T-helper 1 cell treated with Interleukin-12 subunit alpha and Interleukin-12 subunit beta and Interleukin-4 antibody, amounts not matched to agents 30 μg/mL and 1 μg/mL, for 36 hours (primary cell): Measurements from ENCODE around the gene E2F1.
"Not testable (repeated sequence)": the region's sequence is repeated elsewhere in the genome, so short reads cannot be mapped to it uniquely, and the experiment has no call there.

ENCODE experiments used
- H3K27ac Mint-ChIP-seq: one replicate; pipeline ENCODE4 v1.8.0; 2021; ENCODE audit warnings: mild to moderate bottlenecking, mixed read lengths
- H3K27me3 Mint-ChIP-seq: one replicate; pipeline ENCODE4 v1.8.0; 2021; ENCODE audit warnings: low read depth, mixed read lengths
- H3K36me3 Mint-ChIP-seq: one replicate; pipeline ENCODE4 v1.8.0; 2021; ENCODE audit warnings: low read depth, mixed read lengths
- H3K4me1 Mint-ChIP-seq: one replicate; pipeline ENCODE4 v1.8.0; 2021; ENCODE audit warnings: low read depth, mixed read lengths
- H3K4me3 Mint-ChIP-seq: one replicate; pipeline ENCODE4 v1.8.0; 2021; ENCODE audit warnings: mild to moderate bottlenecking, moderate library complexity, mixed read lengths
- H3K9me3 Mint-ChIP-seq: one replicate; pipeline ENCODE4 v1.8.0; 2021; ENCODE audit warnings: mixed read lengths

The E2F1 gene

DNA sequence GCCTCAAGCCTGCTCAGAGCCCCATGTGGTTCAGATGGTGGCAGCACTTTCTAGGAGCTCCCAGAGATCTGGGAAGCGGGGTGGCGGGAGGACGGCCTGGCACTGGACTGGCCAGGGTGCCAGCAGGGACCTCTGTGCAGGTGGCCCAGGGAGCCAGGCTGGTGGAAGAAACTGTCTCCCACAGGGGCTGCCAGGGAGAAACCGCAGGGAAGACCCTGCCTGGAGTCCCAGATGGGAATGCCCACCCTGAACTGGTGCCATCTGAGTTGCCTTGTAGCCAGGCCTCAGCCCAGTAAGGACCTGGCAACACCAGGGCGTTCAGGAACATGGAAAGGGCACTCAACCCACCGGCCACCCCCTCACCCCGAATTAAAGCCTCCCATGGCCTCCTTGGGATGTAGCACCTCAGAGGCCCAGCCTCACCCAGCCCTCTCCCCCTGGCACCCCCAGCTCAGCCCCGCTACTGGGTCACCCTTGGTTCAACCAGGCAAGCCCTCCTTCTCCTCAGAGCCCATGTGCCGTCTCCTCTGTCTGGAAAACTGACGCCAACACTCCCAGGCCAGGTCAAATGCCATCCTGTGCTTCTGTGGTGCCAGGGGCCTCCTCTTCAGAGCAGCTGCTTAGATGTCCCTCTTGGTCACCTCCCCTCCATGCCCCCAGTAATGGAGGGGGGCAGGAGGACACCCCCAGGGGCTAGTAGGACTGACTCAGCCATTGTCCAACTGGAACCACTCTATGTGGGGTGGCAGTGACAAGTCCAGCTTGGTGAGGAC lies 30.0 kb downstream of the E2F1 start:
- Mint-ChIP-seq H3K9me3 (no peaks in the 10 kb centered on the region), H3K4me1 (peaks cover 8% of the 10 kb centered on the region), H3K27me3 (no peaks in the 10 kb centered on the region), H3K36me3 (peaks cover 10% of the 10 kb centered on the region), H3K27ac (no peak overlapping the region), H3K4me3 (no peak overlapping the region)

DNA sequence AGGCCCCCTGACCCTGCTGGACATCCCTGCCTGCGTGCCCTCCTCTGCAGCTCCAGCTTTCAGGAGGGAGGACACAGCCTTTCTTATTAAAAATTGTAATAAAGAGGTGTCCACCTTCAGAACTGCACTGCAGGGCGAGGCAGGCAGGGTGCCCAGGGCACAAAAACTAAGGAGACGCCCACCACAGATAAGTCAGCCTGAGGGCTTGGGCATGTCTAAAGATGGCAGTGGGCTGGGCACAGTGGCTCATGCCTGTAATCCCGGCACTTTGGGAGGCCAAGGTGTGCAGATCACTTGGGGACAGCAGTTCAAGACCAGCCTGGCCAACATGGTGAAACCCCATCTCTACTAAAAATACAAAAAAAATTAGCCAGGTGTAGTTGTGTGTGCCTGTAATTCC lies 31.0 kb downstream of the E2F1 start:
- peaks cover 7% of the 10 kb centered on the region for H3K36me3 Mint-ChIP-seq
- no peaks in the 10 kb centered on the region for H3K9me3 Mint-ChIP-seq
- H3K4me3 Mint-ChIP-seq: no peak overlapping the region
- H3K27me3 Mint-ChIP-seq: no peaks in the 10 kb centered on the region
- peaks cover 8% of the 10 kb centered on the region for H3K4me1 Mint-ChIP-seq
- peak overlapping the region; percentile 55 for H3K27ac Mint-ChIP-seq

GRCh38 chr20:33654680-33655161 lies 31.5 kb downstream of the E2F1 start:
- Mint-ChIP-seq H3K4me3 (no peak overlapping the region), H3K9me3 (no peaks in the 10 kb centered on the region), H3K4me1 (peaks cover 8% of the 10 kb centered on the region), H3K36me3 (peaks cover 7% of the 10 kb centered on the region), H3K27ac (peak overlapping the region; percentile 55), H3K27me3 (no peaks in the 10 kb centered on the region)

DNA sequence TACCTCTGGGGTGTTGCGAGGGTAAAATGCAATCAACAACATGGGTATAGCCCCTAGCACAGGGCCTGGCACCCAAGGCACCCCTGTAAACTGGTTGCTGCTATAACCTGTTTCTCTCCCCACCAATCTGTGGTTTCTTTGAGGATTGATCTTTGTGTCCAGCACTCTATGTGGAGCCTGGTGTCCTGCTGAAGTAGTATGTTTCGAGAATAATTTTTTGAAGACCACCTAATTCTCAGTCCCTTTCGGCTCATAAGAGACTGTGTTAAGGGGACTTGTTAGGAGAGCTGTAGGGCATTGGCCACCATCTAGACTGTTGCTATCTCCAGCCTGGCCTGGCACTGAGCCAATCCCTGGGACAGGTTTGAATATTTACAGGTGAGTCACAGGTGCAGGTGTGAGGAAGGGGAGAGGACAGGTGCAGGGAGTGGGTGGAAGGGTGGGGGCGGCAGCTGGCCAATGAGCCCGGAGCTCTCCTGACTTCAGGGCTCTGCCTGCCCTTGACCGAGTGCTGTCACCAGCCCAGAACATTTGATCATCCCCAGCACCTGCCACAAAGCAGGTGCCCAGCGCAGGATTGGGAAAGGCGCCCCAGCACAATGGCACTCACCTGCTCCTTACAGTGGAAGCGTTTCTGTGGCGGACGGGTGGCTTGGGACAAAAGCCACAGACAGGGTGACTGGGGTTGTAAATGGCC lies 32.1 kb downstream of the E2F1 start:
- no peaks in the 10 kb centered on the region for H3K9me3 Mint-ChIP-seq
- H3K27ac Mint-ChIP-seq: no peak overlapping the region
- H3K4me1 Mint-ChIP-seq: peaks cover 8% of the 10 kb centered on the region
- H3K27me3 Mint-ChIP-seq: no peaks in the 10 kb centered on the region
- peaks cover 6% of the 10 kb centered on the region for H3K36me3 Mint-ChIP-seq
- no peak overlapping the region for H3K4me3 Mint-ChIP-seq

DNA sequence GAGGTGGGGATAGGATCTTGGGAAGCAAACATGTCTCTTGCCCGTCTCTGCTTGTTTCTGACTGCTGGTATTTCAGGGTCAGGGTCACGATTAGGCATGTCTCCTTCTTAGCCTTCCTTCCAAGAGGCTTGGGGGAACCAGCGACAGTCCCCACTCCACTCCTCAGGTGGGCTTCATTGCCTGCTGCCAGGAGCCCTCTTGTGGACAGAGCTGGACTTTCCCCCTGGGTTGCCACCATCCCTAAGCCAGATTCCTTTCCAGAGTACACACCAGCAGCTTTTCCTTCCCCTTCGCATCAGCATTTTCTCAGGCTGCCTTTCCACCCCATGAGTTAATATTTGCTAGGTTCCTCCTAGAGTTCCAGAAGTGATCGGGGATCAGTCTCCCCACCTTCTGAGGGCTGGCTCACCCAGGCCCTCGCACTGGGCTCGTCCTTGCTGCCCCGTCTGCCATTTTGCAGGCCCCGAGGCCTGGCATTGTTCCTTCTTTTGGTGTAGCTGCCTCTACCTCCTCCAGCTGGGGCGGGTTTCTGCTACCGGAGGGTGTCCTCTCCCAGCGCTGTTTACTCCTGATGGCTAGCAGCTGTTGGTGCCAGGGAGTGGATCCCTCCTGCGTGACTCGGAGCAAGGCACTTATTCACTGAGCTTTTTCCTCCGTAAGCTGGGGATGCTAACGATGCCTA lies 32.8 kb downstream of the E2F1 start:
- Mint-ChIP-seq H3K4me3 (no peak overlapping the region), H3K4me1 (peaks cover 8% of the 10 kb centered on the region), H3K27me3 (no peaks in the 10 kb centered on the region), H3K36me3 (peaks cover 5% of the 10 kb centered on the region), H3K27ac (peak overlapping the region; percentile 43), H3K9me3 (no peaks in the 10 kb centered on the region)

DNA sequence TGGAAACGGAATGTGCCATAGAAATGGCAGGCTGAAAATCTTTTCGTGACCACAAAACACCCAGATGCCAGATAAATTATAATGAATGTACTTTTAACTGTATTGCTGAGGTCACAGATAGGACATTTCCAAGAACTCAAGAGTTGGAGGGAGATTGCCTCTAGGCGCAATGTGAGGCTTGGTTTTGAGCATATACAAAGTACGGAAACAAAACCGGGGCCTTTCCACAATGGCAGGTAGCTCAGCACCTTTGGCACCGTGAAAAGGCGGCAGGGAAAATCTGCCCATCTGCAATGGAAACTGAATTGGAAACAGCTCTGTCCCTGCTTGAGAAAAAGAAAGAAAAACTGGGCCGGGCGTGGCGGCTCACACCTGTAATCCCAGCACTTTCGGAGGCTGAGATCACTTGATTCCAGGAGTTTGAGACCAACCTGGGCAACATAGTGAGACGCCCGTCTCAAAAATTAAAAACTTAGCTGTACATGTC lies 34.6 kb downstream of the E2F1 start:
- no peaks in the 10 kb centered on the region for H3K9me3 Mint-ChIP-seq
- peaks cover 2% of the 10 kb centered on the region for H3K36me3 Mint-ChIP-seq
- H3K4me3 Mint-ChIP-seq: no peak overlapping the region
- peaks cover 16% of the 10 kb centered on the region for H3K4me1 Mint-ChIP-seq
- no peaks in the 10 kb centered on the region for H3K27me3 Mint-ChIP-seq
- no peak overlapping the region for H3K27ac Mint-ChIP-seq

GRCh38 chr20:33650753-33651561 lies 35.2 kb downstream of the E2F1 start:
- H3K27ac Mint-ChIP-seq: no peak overlapping the region
- H3K9me3 Mint-ChIP-seq: no peaks in the 10 kb centered on the region
- H3K36me3 Mint-ChIP-seq: peaks cover 4% of the 10 kb centered on the region
- H3K27me3 Mint-ChIP-seq: no peaks in the 10 kb centered on the region
- no peak overlapping the region for H3K4me3 Mint-ChIP-seq
- H3K4me1 Mint-ChIP-seq: peaks cover 16% of the 10 kb centered on the region

- Mint-ChIP-seq H3K4me1 (peaks cover 16% of the 10 kb centered on the region), H3K36me3 (peaks cover 8% of the 10 kb centered on the region), H3K27ac (no peak overlapping the region), H3K9me3 (no peaks in the 10 kb centered on the region), H3K4me3 (no peak overlapping the region), H3K27me3 (no peaks in the 10 kb centered on the region)
Observed at GRCh38 chr20:33650111-33650752, 36.0 kb downstream of the E2F1 start.

DNA sequence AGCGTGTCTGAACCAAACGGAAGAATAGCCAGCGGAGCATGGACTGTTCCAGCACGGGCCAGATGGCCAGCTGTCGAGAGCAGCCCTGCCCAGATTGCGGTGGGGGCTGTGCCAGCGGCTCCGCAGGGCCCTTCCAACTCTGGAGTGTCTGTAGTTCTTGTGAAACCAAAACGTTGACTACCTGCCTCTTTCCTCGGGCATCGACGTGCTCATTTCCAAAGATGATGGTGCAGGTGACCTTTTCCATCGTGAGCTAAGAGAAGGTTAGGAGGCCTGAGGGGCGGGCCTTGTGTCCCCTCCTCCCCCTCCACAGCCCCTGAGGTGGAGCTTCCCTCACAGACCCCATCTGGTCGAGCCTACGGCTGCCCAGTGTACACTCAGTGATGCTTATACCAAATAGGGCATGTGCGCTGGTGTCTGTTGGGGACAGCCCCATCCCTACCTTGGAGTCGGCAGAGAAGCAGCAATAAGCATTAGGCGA lies 36.9 kb downstream of the E2F1 start:
- Mint-ChIP-seq H3K27ac (no peak overlapping the region), H3K9me3 (no peaks in the 10 kb centered on the region), H3K4me3 (no peak overlapping the region), H3K27me3 (no peaks in the 10 kb centered on the region), H3K36me3 (peaks cover 12% of the 10 kb centered on the region), H3K4me1 (peaks cover 16% of the 10 kb centered on the region)

GRCh38 chr20:33648396-33649004 lies 37.7 kb downstream of the E2F1 start:
- H3K9me3 Mint-ChIP-seq: no peaks in the 10 kb centered on the region
- peaks cover 16% of the 10 kb centered on the region for H3K4me1 Mint-ChIP-seq
- no peak overlapping the region for H3K27ac Mint-ChIP-seq
- H3K27me3 Mint-ChIP-seq: no peaks in the 10 kb centered on the region
- peaks cover 12% of the 10 kb centered on the region for H3K36me3 Mint-ChIP-seq
- no peak overlapping the region for H3K4me3 Mint-ChIP-seq

- H3K4me3 Mint-ChIP-seq: no peak overlapping the region
Observed at GRCh38 chr20:33647603-33648395, 38.4 kb downstream of the E2F1 start.

GRCh38 chr20:33646959-33647602 lies 39.1 kb downstream of the E2F1 start:
- H3K4me3 Mint-ChIP-seq: not testable (repeated sequence)

More at GRCh38 chr20:33647603-33648395, 38.4 kb downstream of the E2F1 start:
- H3K36me3 Mint-ChIP-seq: peaks cover 13% of the 10 kb centered on the region
- H3K27ac Mint-ChIP-seq: no peak overlapping the region
- H3K4me1 Mint-ChIP-seq: peaks cover 16% of the 10 kb centered on the region
- H3K9me3 Mint-ChIP-seq: no peaks in the 10 kb centered on the region
- no peaks in the 10 kb centered on the region for H3K27me3 Mint-ChIP-seq

More at GRCh38 chr20:33646959-33647602, 39.1 kb downstream of the E2F1 start:
- not testable (repeated sequence) for H3K27ac Mint-ChIP-seq, H3K9me3 Mint-ChIP-seq, H3K27me3 Mint-ChIP-seq
- H3K36me3 Mint-ChIP-seq: peaks cover 13% of the 10 kb centered on the region
- peaks cover 16% of the 10 kb centered on the region for H3K4me1 Mint-ChIP-seq
